HCT116 (cell line): ENCODE results near the gene GALNT18. TPM values are rescaled to one million over a fixed set of nuclear protein-coding genes. Genes with fewer than 3 reads are reported as not detected.

Experiments
- ATAC-seq: fragments of 200-7000 bp; cut with Tn5 transposase; 2 replicates; pipeline ENCODE4 v1.9.1; 2020; ENCODE audit warnings: mild to moderate bottlenecking, moderate library complexity
- BruUV-seq: library from RNA; stranded (reverse); fragments of 400-500 nt; replicated peaks from 2 replicates; lab custom pipeline; 2021; lab: Mats Ljungman, UMichigan
- CTCF ChIA-PET: fragments of 300-600 bp; sonication (Branson Sonifier 250); formaldehyde crosslinking; loops from one replicate; lab custom pipeline; 2021; ENCODE audit warnings: antibody characterized with exemption; lab: Charles Lee
- POLR2A ChIA-PET: fragments of 300-600, 350-600 bp; sonication (Branson Sonifier 250); formaldehyde crosslinking; loops from one replicate; lab custom pipeline; 2021; ENCODE audit warnings: antibody characterized with exemption; lab: Charles Lee
- RAD21 ChIA-PET, 2 experiments: fragments of 300-600 bp; sonication (Branson Sonifier 250); formaldehyde crosslinking; loops; one replicate each; lab custom pipeline; 2023; ENCODE audit warnings: low total read pairs in 2 of 2; ENCODE audit not compliant: uncharacterized antibody in 2 of 2, unreplicated experiment in 2 of 2, low non-redundant PET in 1 of 2; lab: Charles Lee
- DNase-seq: peaks from one replicate; pipeline ENCODE4 v3.0.0-alpha.2; 2010; ENCODE audit warnings: low read depth, low spot score
- H2AFZ ChIP-seq: fragments of 200-600 bp; shearing (Covaris generic), sonication (generic); 2 replicates; pipeline ENCODE4 v1.6.1; 2017; ENCODE audit warnings: low read depth, mixed run types, mixed read lengths, antibody characterized with exemption, low read length; ENCODE audit not compliant: poor library complexity, severe bottlenecking
- H3K27ac ChIP-seq: 2 replicates; pipeline ENCODE4 v1.5.1; 2012; ENCODE audit warnings: low read depth, low read length
- H3K27me3 ChIP-seq: fragments of 200-600 bp; sonication (generic); 2 replicates; pipeline ENCODE4 v1.6.1; 2016; ENCODE audit warnings: mixed run types, low read length, mixed read lengths; ENCODE audit not compliant: insufficient read depth
- H3K36me3 ChIP-seq, 2 experiments: fragments of 200-500 bp in 1 of 2; fragments of 200-600 bp in 1 of 2; sonication (Bioruptor generic) in 1 of 2; sonication (generic) in 1 of 2; 2 replicates each; pipeline versions ENCODE4 v1.5.1 to v1.6.1; 2014 to 2016; ENCODE audit warnings: low read length in 2 of 2, inconsistent platforms in 1 of 2, mixed read lengths in 1 of 2, mixed run types in 1 of 2; ENCODE audit not compliant: insufficient read depth in 2 of 2, control insufficient read depth in 1 of 2
- H3K4me1 ChIP-seq, 2 experiments: fragments of 200-600 bp in 1 of 2; sonication (generic) in 1 of 2; 2 replicates each; pipeline versions ENCODE4 v1.5.1 to v1.6.1; 2012 to 2017; ENCODE audit warnings: low read length in 2 of 2, inconsistent platforms in 1 of 2, mild to moderate bottlenecking in 1 of 2, mixed read lengths in 1 of 2, mixed run types in 1 of 2, moderate library complexity in 1 of 2; ENCODE audit not compliant: insufficient read depth in 2 of 2, control insufficient read depth in 1 of 2
- H3K4me2 ChIP-seq: fragments of 200-600 bp; sonication (generic); 2 replicates; pipeline ENCODE4 v1.6.1; 2017; ENCODE audit warnings: mixed run types, low read length, mixed read lengths
- H3K4me3 ChIP-seq, 2 experiments: fragments of 200-600 bp in 1 of 2; sonication (generic) in 1 of 2; replicated peaks in 1 of 2; 2 replicates each; pipeline ENCODE4 v1.5.1; 2011 to 2016; ENCODE audit warnings: low read length in 2 of 2, control low read depth in 1 of 2, low read depth in 1 of 2, mild to moderate bottlenecking in 1 of 2, mixed read lengths in 1 of 2, mixed run types in 1 of 2
- H3K79me2 ChIP-seq: fragments of 200-600 bp; sonication (generic); 2 replicates; pipeline ENCODE4 v1.6.1; 2017; ENCODE audit warnings: mild to moderate bottlenecking, mixed run types, low read length, moderate library complexity, mixed read lengths; ENCODE audit not compliant: insufficient read depth
- H3K9ac ChIP-seq: fragments of 200-600 bp; sonication (generic); 2 replicates; pipeline ENCODE4 v1.6.1; 2016; ENCODE audit warnings: low read length, mixed read lengths
- H3K9me2 ChIP-seq: fragments of 200-600 bp; sonication (generic), shearing (Covaris generic); 2 replicates; pipeline ENCODE4 v1.6.1; 2017; ENCODE audit warnings: mixed run types, mild to moderate bottlenecking, moderate library complexity; ENCODE audit not compliant: insufficient read depth
- H3K9me3 ChIP-seq, 2 experiments: fragments of 200-500 bp in 1 of 2; fragments of 200-600 bp in 1 of 2; sonication (Bioruptor generic) in 1 of 2; sonication (generic) in 1 of 2; 2 replicates each; pipeline ENCODE4 v1.6.1; 2014 to 2017; ENCODE audit warnings: low read length in 2 of 2, mixed read lengths in 2 of 2, inconsistent platforms in 1 of 2, low read depth in 1 of 2, mild to moderate bottlenecking in 1 of 2, mixed run types in 1 of 2, moderate library complexity in 1 of 2; ENCODE audit not compliant: control insufficient read depth in 1 of 2, insufficient read depth in 1 of 2
- H4K20me1 ChIP-seq: fragments of 200-600 bp; sonication (generic), shearing (Covaris generic); 2 replicates; pipeline ENCODE4 v1.6.1; 2017; ENCODE audit warnings: mixed run types, mild to moderate bottlenecking, moderate library complexity; ENCODE audit not compliant: insufficient read depth
- ATF3 ChIP-seq: IDR thresholded peaks from 2 replicates; pipeline ENCODE4 v1.6.1; 2012
- CBX3 ChIP-seq: IDR thresholded peaks from 2 replicates; pipeline ENCODE4 v1.6.1; 2012; ENCODE audit warnings: low read depth
- CTCF ChIP-seq, 3 experiments: fragments of 200-600 bp in 1 of 3; sonication (generic) in 1 of 3; IDR thresholded peaks in 2 of 3; conservative IDR thresholded peaks in 1 of 3; 2 replicates each; pipeline ENCODE4 v1.5.1; 2012 to 2017; ENCODE audit warnings: low read depth in 2 of 3, low read length in 2 of 3, antibody characterized with exemption in 1 of 3, borderline replicate concordance in 1 of 3, control low read depth in 1 of 3, mild to moderate bottlenecking in 1 of 3, mixed read lengths in 1 of 3, mixed run types in 1 of 3, moderate library complexity in 1 of 3; ENCODE audit not compliant: insufficient read depth in 1 of 3
- EGR1 ChIP-seq: IDR thresholded peaks from 2 replicates; pipeline ENCODE4 v1.6.1; 2012; ENCODE audit warnings: low read depth
- ELF1 ChIP-seq: IDR thresholded peaks from 2 replicates; pipeline ENCODE4 v1.6.1; 2012; ENCODE audit warnings: low read depth, borderline replicate concordance
- EZH2 ChIP-seq: fragments of 200-600 bp; sonication (generic); IDR thresholded peaks from 2 replicates; pipeline ENCODE4 v1.6.1; 2017; ENCODE audit warnings: antibody characterized with exemption, mixed run types
- EZH2phosphoT487 ChIP-seq: fragments of 200-600 bp; IDR thresholded peaks from 2 replicates; pipeline ENCODE4 v1.6.1; 2018; ENCODE audit warnings: antibody characterized with exemption, borderline replicate concordance
- FOSL1 ChIP-seq: IDR thresholded peaks from 2 replicates; pipeline ENCODE4 v1.6.1; 2012; ENCODE audit warnings: low read depth
- POLR2A ChIP-seq: IDR thresholded peaks from 2 replicates; pipeline ENCODE4 v1.7.0; 2011; ENCODE audit warnings: borderline replicate concordance; ENCODE audit not compliant: insufficient read depth, insufficient read length; ENCODE audit errors: extremely low read depth
- RAD21 ChIP-seq: IDR thresholded peaks from 2 replicates; pipeline ENCODE4 v1.6.1; 2012; ENCODE audit warnings: low read depth, mild to moderate bottlenecking
- REST ChIP-seq: IDR thresholded peaks from 2 replicates; pipeline ENCODE4 v1.6.1; 2012; ENCODE audit warnings: low read depth
- SP1 ChIP-seq: IDR thresholded peaks from 2 replicates; pipeline ENCODE4 v1.6.1; 2012; ENCODE audit warnings: low read depth
- SRF ChIP-seq: IDR thresholded peaks from 2 replicates; pipeline ENCODE4 v1.6.1; 2012; ENCODE audit warnings: low read depth
- TCF7L2 ChIP-seq: IDR thresholded peaks from 2 replicates; pipeline ENCODE4 v1.7.0; 2011; ENCODE audit warnings: borderline replicate concordance, inconsistent platforms; ENCODE audit not compliant: insufficient read depth, insufficient read length; ENCODE audit errors: extremely low read depth
- ZFX ChIP-seq: fragments of 450-650 bp; IDR thresholded peaks from 2 replicates; pipeline ENCODE4 v1.6.1; 2017
- intact Hi-C: fragments of 100-400 bp; cut with micrococcal nuclease; formaldehyde crosslinking; loops from 2 replicates; pipeline ENCODE4 v1.10.0; 2022
- total RNA-seq: library from RNA; stranded (reverse); gene quantifications from one replicate; pipeline ENCODE4 v1.2.1, GENCODE V29; 2021; ENCODE audit not compliant: unreplicated experiment

Gene GALNT18
- total RNA-seq, 1 experiment from 2014 or later, result 19.9 TPM

- no peaks in the 10 kb centered on the region for H3K36me3 ChIP-seq
- ChIA-PET RAD21 (no interaction called here), CTCF (no interaction called here), POLR2A (no interaction called here)
- no peaks in the 10 kb centered on the region for H3K79me2 ChIP-seq
- H3K27me3 ChIP-seq, result no peaks in the 10 kb centered on the region
- H3K4me1 ChIP-seq, result no peaks in the 10 kb centered on the region; a peak in 1 of 4 replicates
- BruUV-seq, result no TSS peak
- ATAC-seq (no peak), DNase-seq (no peak)
- intact Hi-C loops, result no loop called here
- no peaks in the 10 kb centered on the region for H4K20me1 ChIP-seq
- H2AFZ ChIP-seq, result no peak overlapping the region
- H3K9me2 ChIP-seq, result no peaks in the 10 kb centered on the region
- H3K9me3 ChIP-seq, result no peaks in the 10 kb centered on the region
- no peak overlapping the region for H3K27ac ChIP-seq
- no peak overlapping the region for H3K4me3 ChIP-seq
- TF ChIP-seq EGR1 (no peak), CBX3 (no peak), POLR2A (no peak), TCF7L2 (no peak), ZFX (no peak), EZH2phosphoT487 (no peak), EZH2 (no peak), ELF1 (no peak), ATF3 (no peak), REST (no peak), SRF (no peak), FOSL1 (no peak), CTCF (IDR thresholded peaks at IDR 0.05 in 2 of 3, conservative IDR thresholded peaks at IDR 0.05 in 1 of 3; ENCODE audit: borderline replicate concordance in 1 of 3, insufficient read depth in 1 of 3, low read depth in 2 of 3, low read length in 2 of 3) (no peak), RAD21 (no peak), SP1 (no peak)
- no peak overlapping the region for H3K9ac ChIP-seq
- no peak overlapping the region for H3K4me2 ChIP-seq
These were observed 140.4 kb downstream of the GALNT18 start for GRCh38 chr11:11481371-11481770.
